Stimulated activated CD8-positive, alpha-beta memory T cell treated with anti-CD3 and anti-CD28 coated beads, Interleukin-15, amount 100 ng/mL, for 1 hour (primary cell): ENCODE data around the gene GRM8.
"Not testable (repeated sequence)": the region's sequence is repeated elsewhere in the genome, so short reads cannot be mapped to it uniquely, and the experiment has no call there.

Experiments used
- DNase-seq: peaks from one replicate; pipeline ENCODE4 v3.0.0-alpha.2; 2020; ENCODE audit warnings: low read depth

The GRM8 gene

GRCh38 chr7:126908564-126908963 is 344.2 kb downstream of the GRM8 start:
- not testable (repeated sequence) for DNase-seq

- DNase-seq, result not testable (repeated sequence)
These were observed 345.1 kb downstream of the GRM8 start for GRCh38 chr7:126907657-126908056.

GRCh38 chr7:126905255-126905654 is 347.5 kb downstream of the GRM8 start:
- DNase-seq, result not testable (repeated sequence)

DNA sequence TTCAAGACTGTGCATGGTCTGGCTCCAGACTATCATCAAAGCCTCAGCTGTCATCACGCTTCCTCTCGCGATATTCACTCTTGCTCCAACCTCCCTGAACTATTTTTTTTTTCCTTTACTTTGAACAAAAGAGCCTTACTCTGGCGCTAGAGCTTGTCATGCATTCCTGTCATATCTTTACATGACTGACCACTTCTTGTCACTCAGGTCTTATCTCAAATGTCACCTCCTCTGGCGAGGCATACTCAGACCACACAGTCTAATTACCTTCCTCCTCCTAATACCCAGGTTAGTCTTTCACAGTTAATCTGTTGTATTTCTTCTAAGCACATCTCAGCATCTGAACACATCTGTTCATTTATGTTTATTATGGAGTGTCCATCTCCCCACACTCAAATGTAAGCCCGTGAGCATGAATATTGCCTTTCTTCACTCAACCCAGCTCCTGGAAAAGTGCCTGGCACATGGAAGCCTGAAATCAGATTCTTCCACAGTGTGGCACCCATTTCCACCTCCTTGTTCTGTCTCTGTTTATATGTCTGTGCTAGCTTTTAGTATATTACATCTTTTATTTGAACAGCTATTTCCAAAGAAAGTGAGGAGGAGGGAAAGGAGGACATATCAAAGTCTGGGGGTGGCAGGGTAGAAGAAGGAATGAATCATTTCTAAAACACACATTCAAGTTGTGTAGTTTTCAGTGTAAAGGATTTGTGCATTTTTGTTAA is 351.5 kb downstream of the GRM8 start:
- not testable (repeated sequence) for DNase-seq

DNA sequence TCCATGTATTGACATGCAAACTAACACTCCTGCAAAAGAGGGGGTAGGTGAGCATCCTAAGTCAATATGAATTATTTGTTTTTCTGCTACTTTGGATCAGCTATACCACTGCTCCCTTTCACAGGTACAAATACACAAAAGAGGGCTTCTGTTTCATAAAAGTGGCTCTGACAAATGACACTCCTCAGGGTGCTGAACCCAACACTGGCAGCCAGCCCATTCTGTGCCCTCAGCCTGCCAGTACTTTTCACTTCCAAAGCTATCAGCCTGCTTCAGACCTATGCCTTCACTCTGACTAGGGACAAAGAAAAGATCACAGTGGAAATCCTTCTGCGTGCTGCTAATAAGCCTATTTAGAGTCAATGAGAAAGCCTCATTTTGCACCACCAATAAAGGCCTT is 364.8 kb downstream of the GRM8 start:
- not testable (repeated sequence) for DNase-seq

GRCh38 chr7:126887560-126887959 is 365.2 kb downstream of the GRM8 start:
- not testable (repeated sequence) for DNase-seq

- DNase-seq, result not testable (repeated sequence)
These were observed 370.0 kb downstream of the GRM8 start for GRCh38 chr7:126882730-126883129.

DNA sequence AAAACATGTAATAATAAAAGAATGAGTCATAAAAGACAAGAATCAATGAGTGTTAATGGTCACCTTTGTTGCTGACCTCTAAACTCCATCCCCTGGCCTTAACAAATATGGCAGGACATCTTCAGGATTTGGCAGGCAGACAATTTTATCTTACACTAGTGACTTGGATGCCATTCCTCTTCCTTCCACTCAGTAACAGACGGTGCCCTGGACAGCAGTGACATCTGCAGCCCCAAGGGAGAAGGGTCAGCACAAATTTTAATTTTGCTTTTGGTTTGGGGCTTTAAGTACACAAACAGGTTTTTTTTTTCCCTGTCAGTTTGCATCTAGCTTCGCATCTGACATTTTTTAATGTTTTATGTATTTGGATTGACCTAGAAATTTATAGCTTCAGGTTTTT is 370.8 kb downstream of the GRM8 start:
- not testable (repeated sequence) for DNase-seq

DNA sequence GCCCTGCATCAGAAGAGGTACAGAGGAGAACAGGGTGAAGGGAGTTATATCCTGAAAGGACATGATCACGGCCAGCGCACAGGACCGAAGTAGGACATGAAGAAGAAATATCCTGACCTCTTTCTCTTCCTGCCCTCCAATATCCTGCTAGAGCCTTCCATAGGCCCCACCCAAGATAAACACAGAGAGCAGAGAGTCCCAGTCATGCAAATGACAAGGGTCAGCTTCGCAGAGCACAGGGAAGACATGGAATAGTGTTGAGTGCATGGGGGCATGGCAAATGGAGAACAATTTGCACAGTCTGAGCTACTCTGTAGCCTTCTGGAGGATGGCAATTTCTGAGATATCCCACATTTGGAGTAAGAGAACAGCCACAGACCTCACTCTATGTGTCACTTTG is 371.4 kb downstream of the GRM8 start:
- no peak for DNase-seq

DNA sequence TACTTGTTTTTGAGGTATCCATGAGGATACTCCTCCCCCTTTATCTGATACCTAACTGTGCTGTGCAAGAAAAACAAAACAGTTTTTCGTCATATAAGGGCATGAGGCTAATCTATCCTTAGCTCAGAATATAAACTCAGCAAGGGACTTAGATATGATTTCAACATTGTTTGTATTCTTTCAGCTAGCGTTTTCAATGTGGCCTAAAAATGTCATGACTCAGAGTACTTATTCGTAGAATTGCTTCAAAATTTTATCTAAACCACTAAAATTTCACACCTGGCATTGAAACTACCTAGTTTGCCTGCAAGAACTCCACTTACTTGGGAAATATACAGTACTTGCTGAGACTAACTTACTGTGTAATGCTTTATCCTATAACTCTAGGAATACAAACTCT is 376.2 kb downstream of the GRM8 start:
- DNase-seq, result not testable (repeated sequence)

DNA sequence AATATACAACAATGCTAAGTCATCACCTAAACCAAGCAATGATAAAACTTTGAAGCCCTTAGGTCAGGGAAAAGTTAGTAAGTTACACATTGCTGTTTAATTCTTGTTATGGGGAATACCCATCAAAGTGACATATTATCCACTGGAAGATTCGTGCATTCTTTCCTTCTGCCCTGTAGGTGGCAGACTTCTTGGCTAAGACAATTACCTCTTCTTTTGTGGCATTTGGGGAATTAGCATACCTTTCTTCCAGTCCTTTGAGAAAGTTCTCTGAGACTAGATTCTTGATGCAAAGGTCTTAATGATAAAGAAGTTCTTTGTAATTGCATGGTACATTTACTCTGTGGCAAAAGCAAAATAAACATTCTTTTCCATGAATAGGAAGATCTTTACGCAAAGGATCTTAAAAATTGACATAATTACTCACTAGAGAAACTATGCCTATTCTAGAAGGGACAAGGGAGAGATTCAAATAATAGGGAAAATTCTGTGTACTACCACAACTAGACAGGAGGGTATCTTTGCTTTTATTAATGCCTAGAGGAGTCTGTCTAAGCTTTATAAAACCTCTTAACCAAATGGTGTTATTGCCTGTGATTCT is 395.9 kb downstream of the GRM8 start:
- DNase-seq, result no peak

DNA sequence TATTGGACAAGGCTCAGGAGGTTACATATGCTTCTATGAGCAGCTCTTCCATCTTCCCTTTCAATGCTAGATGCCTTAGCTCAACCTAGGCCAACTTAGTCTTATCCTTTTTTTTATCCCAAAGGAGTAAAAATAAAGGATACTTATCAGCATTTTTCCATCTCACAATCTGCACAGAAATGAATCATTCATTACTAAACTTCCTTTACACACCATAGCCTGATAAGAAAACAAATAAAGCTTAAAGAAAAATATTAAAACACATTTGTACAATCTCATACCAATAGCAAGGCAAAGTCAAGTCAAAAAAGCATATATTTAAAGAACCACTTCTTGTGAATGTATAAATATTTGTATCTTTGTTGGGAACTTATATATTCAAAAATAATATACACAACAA is 407.4 kb downstream of the GRM8 start:
- DNase-seq, result no peak

DNA sequence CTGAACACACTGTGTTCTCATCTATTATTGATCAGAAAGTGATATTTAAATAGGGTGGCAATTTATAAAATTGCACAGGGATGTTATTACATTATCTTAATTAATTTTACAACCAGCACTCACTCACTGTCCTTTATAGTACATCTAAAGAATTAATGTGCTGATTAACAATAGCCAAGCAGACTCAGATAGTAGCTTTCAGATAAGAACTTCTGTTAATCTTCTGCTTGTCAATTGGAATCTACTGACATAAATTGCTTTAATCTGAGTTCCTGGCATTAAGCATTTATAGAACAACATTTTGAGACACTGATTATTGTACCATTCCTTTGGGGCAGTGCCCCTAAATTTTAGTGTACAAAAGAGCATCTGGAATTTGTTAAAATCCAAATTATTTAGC is 408.9 kb downstream of the GRM8 start:
- no peak for DNase-seq

- DNase-seq, result no peak
These were observed 409.4 kb downstream of the GRM8 start for GRCh38 chr7:126843336-126843735.

GRCh38 chr7:126842451-126842850 is 410.3 kb downstream of the GRM8 start:
- no peak for DNase-seq

GRCh38 chr7:126840869-126841268 is 411.9 kb downstream of the GRM8 start:
- no peak for DNase-seq

DNA sequence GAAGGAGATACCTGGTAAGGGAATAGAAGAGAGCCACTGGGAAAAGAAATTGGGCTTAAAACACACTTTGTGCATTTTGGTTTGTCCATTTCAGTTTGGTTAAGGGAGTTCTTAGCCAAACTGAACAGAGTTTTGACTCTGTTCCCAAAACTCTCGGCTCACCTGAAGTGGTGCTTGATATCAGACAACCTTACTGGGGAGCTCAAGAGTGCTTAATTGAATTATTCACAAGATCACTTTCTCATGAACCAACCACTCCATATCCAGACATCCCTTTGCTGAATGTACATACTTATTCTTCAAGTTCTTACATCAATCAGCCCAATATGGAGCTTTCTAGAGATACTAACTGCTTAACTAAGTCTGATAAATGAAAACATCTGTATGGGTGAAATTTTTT is 413.1 kb downstream of the GRM8 start:
- DNase-seq, result no peak

DNA sequence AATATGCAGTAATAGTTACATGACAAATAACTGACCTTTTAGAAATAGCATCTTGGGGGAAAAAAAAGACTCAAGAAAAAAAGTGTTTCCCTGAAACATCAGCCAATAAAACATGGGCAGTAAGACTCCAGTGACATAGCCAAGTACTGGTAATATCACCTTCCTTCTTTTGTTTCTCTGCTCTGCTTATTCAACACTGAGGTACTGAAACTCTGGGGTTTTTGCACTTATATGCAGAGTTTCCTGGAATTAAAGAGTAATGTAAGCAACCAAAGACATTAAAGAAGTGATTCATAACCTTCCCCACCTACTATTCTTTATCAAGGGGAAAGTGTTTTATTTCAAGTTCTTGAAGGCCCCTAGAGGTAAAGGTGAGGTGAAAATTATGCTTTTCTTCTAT is 414.5 kb downstream of the GRM8 start:
- DNase-seq, result no peak

DNA sequence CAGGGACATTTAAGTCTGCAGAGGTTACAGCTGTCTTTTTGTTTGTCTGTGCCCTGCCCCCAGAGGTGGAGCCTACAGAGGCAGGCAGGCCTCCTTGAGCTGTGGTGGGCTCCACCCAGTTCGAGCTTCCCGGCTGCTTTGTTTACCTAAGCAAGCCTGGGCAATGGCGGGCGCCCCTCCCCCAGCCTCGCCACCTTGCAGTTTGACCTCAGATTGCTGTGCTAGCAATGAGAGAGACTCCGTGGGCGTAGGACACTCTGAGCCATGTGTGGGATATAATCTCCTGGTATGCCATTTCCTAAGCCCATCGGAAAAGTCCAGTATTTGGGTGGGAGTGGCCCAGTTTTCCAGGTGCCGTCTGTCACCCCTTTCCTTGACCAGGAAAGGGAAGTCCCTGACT is 421.5 kb downstream of the GRM8 start:
- not testable (repeated sequence) for DNase-seq

DNA sequence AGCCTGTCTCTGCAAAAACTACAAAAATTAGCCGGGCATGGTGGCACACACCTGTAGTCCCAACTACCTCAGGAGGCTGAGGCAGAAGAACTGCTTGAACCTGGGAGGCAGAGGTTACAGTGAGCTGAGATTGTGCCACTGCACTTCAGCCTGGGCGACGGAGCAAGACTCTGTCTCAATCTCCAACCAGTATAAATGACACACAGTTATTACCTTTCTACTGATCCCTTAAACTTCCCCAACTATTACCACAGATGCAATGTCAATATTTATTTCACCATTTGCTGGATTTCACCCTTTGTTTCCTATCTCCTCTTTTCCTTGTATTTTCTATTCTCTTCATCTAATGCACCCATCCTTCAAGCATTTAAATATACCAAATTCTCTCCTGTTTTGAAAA is 431.8 kb downstream of the GRM8 start:
- DNase-seq, result no peak

DNA sequence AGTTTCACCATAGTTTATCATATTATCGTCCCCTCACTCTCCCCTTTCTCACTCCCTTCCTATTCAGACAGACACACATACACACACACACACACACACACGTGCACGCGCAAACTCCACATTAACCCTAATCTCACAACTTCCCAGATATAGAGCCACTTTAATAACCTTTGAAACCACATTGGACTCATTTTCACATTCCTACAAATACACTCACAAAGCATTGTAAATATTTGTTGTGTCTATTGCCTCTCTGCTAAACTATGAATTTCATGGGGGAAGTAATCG is 433.6 kb downstream of the GRM8 start:
- no peak for DNase-seq

GRCh38 chr7:126818393-126819196 is 434.1 kb downstream of the GRM8 start:
- DNase-seq, result no peak

DNA sequence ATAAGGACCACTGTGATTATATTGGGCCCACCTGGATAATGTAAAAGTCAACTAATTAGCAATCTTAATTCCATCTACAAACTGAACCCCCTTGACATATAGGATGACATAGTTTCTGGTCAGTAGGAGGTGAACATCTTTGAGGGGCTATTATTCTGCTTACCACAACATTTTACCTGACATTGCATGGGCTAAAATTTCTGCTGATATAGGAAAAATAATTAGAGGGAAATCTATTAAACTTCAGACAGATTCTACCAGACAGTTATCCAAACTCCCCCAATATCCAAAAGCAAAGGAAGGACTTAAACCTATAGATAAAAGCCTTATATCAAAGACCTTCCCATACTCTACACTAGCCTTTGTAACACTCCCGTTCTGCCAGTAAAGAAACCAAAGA is 443.6 kb downstream of the GRM8 start:
- DNase-seq, result no peak
